ENCODE data around the gene AURKA.
"Not testable (repeated sequence)": the region's sequence is repeated elsewhere in the genome, so short reads cannot be mapped to it uniquely, and the experiment has no call there.

The AURKA gene

DNA sequence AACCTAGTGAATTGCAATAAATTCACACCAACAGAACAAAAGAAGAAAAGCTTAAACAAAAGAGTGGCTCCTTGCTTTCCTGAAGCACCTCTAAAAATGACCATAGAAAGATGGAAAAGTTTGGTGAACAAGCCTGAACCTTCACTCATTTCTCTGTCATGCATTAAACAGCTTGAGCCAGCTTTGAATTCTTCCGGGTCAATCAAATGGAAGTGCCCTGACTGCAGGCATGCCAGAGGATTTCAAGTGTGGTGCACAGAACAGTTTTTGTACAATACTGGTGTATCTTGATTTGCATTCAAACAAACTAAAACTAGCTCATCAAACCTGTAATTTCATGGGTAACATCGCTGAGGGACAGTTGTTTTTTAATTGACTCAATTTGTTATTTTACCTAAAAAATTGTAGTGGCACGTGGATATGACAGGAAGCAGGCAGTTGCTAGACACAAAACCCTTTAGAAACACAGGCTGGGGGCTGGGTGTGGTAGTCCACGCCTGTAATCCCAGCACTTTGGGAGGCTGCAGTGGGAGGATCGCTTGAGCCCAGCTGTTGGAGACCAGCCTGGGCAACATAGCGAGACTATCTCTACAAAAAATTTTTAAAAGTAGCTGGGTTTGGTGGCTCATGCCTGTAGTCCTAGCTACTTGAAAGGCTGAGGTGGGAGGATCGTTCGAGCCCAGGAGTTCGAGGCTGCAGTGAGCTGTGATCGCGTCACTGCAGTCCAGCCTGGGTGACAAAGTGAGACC lies 29.1 kb upstream of the AURKA start:
- no peak for DNase-seq

GRCh38 chr20:56420028-56420427 lies 28.0 kb upstream of the AURKA start:
- DNase-seq = no peak

DNA sequence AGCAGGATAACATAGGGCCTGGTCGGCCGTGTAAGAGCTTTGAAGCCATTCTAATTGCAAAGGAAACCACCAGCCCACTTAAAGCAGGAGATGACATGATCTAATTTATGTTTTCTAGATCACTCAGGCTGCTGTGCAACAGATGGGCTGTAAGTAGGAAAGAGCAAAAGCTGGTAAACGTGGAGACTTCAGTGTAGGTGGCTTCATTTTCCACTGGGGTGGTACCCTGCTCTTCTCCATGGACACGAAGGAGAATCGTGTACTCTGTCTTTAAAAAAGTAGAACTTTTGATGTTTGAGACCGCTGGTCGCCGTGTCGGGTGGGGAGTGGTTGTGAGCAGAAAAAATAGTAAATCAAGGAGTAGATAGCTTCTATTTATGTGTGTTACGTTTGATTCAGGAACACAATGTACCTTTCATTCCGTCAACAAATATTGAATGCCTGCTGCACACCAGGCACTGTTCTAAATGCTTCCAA lies 26.4 kb upstream of the AURKA start:
- DNase-seq = peak in 1 of 2 donors; percentile 44

GRCh38 chr20:56417911-56418310 lies 25.9 kb upstream of the AURKA start:
- no peak for DNase-seq

GRCh38 chr20:56417402-56417801 lies 25.4 kb upstream of the AURKA start:
- no peak for DNase-seq

DNA sequence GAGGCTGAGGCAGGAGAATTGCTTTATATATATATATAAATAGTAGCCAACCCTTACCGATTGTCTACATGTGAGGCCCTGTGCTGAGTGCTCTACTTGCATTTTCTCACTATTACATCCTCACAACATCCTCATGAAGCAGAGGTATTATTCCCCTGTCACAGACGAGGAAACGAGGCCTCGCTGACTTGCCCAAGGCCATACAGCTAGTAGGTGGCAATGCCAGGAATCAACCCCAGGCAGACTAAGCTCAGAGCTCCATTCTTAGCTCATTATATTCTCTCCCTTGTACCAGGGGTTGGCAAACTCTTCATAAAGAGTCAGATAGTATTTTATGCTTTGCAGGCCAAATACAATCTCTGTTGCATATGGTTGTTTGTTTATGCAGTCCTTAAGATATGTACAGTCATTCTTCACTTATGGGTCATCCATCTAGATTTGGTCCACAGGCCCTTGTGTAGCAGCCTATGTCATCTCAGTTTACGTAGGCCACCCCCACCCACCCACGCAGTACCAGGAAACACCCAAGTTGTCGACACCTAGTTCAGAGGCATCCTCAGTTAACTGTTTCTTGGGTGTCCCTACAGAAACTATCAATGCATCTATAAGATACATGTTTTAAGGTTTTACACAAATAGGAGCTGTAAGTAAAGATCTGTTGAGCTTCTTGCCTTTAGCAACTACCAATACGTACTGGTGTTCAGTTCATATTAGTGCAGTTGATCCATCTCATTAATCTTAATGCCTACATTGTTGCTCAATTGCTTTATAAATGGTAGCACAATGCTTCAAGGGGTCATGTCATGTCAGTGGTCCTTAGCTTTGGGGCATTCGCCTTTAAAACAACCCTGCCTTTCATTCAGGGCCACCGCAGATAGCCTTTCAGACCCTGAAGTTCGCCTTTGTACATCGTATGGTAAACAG lies 23.1 kb upstream of the AURKA start:
- DNase-seq = peak; percentile 37 to 52

DNA sequence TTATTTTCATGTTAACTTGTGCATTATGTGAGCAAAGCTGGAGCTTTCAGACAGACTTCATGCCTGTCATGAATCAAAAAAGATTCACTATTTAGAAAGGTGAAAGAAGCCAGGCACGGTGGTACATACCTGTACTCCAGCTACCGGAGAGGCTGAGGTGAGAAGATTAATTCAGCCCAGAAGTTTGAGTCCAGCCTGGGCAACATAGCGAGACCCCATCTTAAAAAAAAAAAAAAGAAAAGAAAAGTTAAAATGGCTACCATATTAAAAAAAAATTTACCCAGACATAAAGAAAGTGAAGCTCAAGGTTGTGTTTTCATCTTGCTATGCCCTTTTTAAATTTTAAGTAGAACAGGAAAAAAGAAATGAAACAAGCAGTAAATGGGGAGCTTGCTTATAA lies 20.9 kb upstream of the AURKA start:
- DNase-seq = no peak

- no peak for DNase-seq
Observed at GRCh38 chr20:56412473-56412790, 20.4 kb upstream of the AURKA start.

- peak; percentile 32 to 56 for DNase-seq
Observed at GRCh38 chr20:56411759-56412472, 19.9 kb upstream of the AURKA start, which contains the start of gene CASS4. TSS of gene CASS4 (plus strand) at chr20:56412260. CDS start at chr20:56412459, 199 bp downstream.

DNA sequence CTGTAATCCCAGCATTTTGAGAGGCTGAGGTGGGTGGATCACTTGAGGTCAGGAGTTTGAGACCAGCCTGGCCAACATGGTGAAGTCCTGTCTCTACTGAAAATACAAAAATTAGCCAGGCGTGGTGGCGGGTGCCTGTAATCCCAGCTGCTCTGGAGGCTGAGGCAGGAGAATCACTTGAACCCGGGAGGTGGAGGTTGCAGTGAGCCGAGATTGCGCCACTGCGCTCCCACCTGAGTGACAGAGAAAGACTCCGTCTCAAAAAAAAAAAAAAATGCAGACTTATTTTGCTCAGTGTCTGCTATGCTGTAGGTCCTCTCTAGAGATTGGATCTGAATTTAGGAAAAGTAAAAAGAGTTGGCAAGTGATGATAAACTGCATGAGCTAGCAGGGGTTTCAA lies 19.3 kb upstream of the AURKA start:
- not testable (repeated sequence) for DNase-seq

GRCh38 chr20:56409956-56410355 lies 17.9 kb upstream of the AURKA start:
- DNase-seq = no peak

- DNase-seq = peak in 1 of 2 donors; percentile 27
Observed at GRCh38 chr20:56409521-56409920, 17.5 kb upstream of the AURKA start.

- DNase-seq = no peak
Observed at GRCh38 chr20:56406910-56407309, 14.9 kb upstream of the AURKA start.

DNA sequence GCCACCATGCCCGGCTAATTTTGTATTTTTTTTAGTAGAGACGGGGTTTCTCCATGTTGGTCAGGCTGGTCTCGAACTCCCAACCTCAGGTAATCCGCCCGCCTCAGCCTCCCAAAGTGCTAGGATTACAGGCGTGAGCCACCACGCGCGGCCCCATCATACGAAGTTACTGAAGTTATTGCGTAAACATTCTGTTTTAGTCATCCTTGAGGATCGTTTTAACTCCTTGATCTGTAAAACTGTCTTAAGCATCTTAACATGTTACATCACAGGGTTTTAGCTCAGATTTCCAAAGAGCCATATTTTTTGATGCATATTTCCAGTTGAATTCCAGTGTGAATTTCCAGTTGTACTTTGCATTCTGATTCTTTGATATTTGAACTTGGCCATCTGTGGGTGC lies 13.3 kb upstream of the AURKA start:
- not testable (repeated sequence) for DNase-seq

DNA sequence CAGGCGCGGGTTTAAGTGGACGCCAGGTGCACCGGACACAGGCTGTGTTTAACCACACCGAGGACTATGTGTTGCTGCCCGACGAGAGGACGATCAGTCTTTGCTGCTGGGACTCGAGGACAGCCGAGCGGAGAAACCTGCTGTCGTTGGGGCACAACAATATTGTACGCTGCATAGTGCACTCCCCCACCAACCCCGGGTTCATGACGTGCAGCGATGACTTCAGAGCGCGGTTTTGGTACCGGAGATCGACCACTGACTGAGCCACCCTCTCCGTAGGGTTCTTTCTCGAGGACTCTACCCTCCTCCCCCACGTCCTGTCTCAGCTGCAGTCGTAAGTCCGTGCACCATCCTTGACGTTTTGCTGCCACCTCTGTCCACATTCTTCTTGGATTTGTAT lies 11.4 kb upstream of the AURKA start:
- no peak for DNase-seq

DNA sequence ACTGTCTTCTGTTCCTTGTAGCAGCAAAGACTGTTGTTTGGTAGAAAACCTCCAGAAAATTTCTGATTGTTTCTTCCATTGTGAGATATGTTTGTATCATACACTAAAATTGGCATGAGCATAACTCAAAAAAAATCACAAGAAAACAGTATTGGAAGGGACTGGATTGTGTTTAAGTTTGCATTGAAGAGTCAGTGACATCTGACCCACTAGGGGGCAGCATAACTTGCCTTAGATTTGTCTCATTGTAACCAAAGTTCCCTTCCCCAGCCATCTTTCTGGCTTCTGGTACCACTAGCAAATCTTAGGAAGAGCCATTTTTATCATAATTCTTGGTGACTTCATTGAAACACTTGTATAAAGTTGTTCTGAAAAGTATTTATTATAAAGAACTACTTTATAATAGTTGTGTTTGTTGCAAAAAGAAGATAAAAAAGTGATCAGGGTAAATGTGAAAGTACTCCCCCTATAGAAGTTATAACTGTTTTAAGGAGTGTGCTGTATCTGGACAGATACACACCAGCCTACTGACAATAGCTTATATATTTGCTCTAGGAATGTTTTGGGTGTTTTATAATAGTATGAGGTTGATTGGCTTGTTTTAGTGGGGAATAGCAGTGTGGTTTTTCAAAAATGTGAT lies 8.1 kb upstream of the AURKA start:
- DNase-seq = peak; percentile 66 to 79

- DNase-seq = no peak
Observed at GRCh38 chr20:56395166-56395565, 3.2 kb upstream of the AURKA start.

GRCh38 chr20:56393653-56394052 lies 1.6 kb upstream of the AURKA start:
- no peak for DNase-seq

- DNase-seq = peak in 1 of 2 donors; percentile 50
Observed at GRCh38 chr20:56392881-56393482, 967 bp upstream of the AURKA start.

- no peak for DNase-seq
Observed at GRCh38 chr20:56391596-56392131, 351 bp downstream of the AURKA start.

- no peak for DNase-seq
Observed at GRCh38 chr20:56391037-56391436, 978 bp downstream of the AURKA start.

GRCh38 chr20:56390396-56390795 lies 1.6 kb downstream of the AURKA start:
- not testable (repeated sequence) for DNase-seq
